Measurements from ENCODE around the gene FGF2.

Gene FGF2

DNA sequence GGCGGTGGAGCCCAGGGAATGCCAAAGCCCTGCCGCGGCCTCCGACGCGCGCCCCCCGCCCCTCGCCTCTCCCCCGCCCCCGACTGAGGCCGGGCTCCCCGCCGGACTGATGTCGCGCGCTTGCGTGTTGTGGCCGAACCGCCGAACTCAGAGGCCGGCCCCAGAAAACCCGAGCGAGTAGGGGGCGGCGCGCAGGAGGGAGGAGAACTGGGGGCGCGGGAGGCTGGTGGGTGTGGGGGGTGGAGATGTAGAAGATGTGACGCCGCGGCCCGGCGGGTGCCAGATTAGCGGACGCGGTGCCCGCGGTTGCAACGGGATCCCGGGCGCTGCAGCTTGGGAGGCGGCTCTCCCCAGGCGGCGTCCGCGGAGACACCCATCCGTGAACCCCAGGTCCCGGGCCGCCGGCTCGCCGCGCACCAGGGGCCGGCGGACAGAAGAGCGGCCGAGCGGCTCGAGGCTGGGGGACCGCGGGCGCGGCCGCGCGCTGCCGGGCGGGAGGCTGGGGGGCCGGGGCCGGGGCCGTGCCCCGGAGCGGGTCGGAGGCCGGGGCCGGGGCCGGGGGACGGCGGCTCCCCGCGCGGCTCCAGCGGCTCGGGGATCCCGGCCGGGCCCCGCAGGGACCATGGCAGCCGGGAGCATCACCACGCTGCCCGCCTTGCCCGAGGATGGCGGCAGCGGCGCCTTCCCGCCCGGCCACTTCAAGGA is at the start of gene FGF2:
Gene FGF2 (plus strand): TSS at position 279 of the 705 bp plus-strand sequence. CDS start 344 bp downstream, at position 623.
- peak; percentile 56 for DNase-seq (ENCODE audit: low read depth)
- TF ChIP-seq CTCF (conservative IDR thresholded peaks at IDR 0.05; ENCODE audit: low read depth, low read length), result no peak

GRCh38 chr4:122776916-122777315 is 49.7 kb upstream of the FGF2 start:
- no peak for TF ChIP-seq CTCF (conservative IDR thresholded peaks at IDR 0.05; ENCODE audit: low read depth, low read length)
- no peak overlapping the region for H3K4me3 ChIP-seq (ENCODE audit: low read depth, low read length)
- peak; percentile 65 for DNase-seq (ENCODE audit: low read depth)

More for the DNA sequence above, at the start of gene FGF2:
- H3K4me3 ChIP-seq (ENCODE audit: low read depth, low read length), result peak within 1 kb of the TSS; percentile 82

GRCh38 chr4:122777846-122778673 is 48.6 kb upstream of the FGF2 start:
- H3K4me3 ChIP-seq (ENCODE audit: low read depth, low read length), result no peak overlapping the region
- no peak for TF ChIP-seq CTCF (conservative IDR thresholded peaks at IDR 0.05; ENCODE audit: low read depth, low read length)
- peak; percentile 85 for DNase-seq (ENCODE audit: low read depth)

- no peak overlapping the region for H3K4me3 ChIP-seq (ENCODE audit: low read depth, low read length)
- DNase-seq (ENCODE audit: low read depth), result no peak
- no peak for TF ChIP-seq CTCF (conservative IDR thresholded peaks at IDR 0.05; ENCODE audit: low read depth, low read length)
These were observed 45.1 kb upstream of the FGF2 start for GRCh38 chr4:122781486-122781885.

GRCh38 chr4:122783301-122784215 is 43.1 kb upstream of the FGF2 start:
- no peak for TF ChIP-seq CTCF (conservative IDR thresholded peaks at IDR 0.05; ENCODE audit: low read depth, low read length)
- peak; percentile 88 for DNase-seq (ENCODE audit: low read depth)
- H3K4me3 ChIP-seq (ENCODE audit: low read depth, low read length), result no peak overlapping the region

DNA sequence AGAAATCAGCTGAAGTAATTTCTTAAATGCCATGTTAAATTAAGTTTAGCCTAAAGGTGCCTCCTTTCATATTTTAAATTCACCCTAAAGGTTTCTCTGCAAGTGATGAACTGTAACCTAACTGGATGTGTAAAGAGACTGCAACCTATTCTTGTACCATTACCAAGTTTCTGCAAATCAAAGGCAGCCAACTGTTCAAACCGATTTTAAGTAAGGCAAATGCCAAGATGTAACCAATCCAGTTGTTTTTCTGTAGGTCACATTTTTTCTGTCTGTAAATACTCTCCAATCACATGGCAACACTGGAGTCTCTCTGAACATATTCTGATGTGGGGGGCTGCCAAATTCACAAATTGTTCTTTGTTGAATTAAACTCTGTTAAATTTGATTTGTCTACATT is 42.4 kb upstream of the FGF2 start:
- no peak for DNase-seq (ENCODE audit: low read depth)
- no peak for TF ChIP-seq CTCF (conservative IDR thresholded peaks at IDR 0.05; ENCODE audit: low read depth, low read length)
- H3K4me3 ChIP-seq (ENCODE audit: low read depth, low read length), result no peak overlapping the region

All from choroid plexus epithelial cell (primary cell).